Heart right ventricle (tissue), 16 donors: ENCODE data around the gene EQTN. TPM values are rescaled to one million over a fixed set of nuclear protein-coding genes. Genes with fewer than 3 reads are reported as not detected.

Source experiments
- ATAC-seq, 8 donors: fragments of 200-7000 bp; cut with Tn5 transposase; one replicate each; pipeline ENCODE4 v1.9.1; 2020; ENCODE audit warnings: mild to moderate bottlenecking in 8 of 8, moderate library complexity in 8 of 8, moderate number of reproducible peaks in 1 of 8
- DNase-seq, 2 donors: peaks; one replicate each; pipeline ENCODE4 v3.0.0-alpha.2; 2020
- H3K27ac ChIP-seq, 10 donors: fragments of 200-600 bp; sonication (generic) in 2 of 10; one replicate each; pipeline versions ENCODE4 v1.5.0 to v1.8.0; 2020 to 2022; ENCODE audit warnings: mild to moderate bottlenecking in 3 of 10
- H3K27me3 ChIP-seq, 7 donors: fragments of 200-600 bp; one replicate each; pipeline ENCODE4 v1.8.0; 2021 to 2022; ENCODE audit warnings: mild to moderate bottlenecking in 2 of 7
- H3K36me3 ChIP-seq, 9 donors: fragments of 200-600 bp; sonication (generic) in 1 of 9; one replicate each; pipeline versions ENCODE4 v1.5.0 to v1.8.0; 2020 to 2022; ENCODE audit warnings: mild to moderate bottlenecking in 2 of 9
- H3K4me1 ChIP-seq, 9 donors: fragments of 200-600 bp; sonication (generic) in 1 of 9; one replicate each; pipeline versions ENCODE4 v1.5.0 to v1.8.0; 2020 to 2022; ENCODE audit warnings: mild to moderate bottlenecking in 4 of 9
- H3K4me3 ChIP-seq, 10 donors: fragments of 200-600 bp; sonication (generic) in 2 of 10; one replicate each; pipeline versions ENCODE4 v1.5.0 to v1.8.0; 2020 to 2022; ENCODE audit warnings: mild to moderate bottlenecking in 7 of 10, moderate library complexity in 2 of 10
- H3K9me3 ChIP-seq, 11 donors: fragments of 200-600 bp in 10 of 11; sonication (generic) in 2 of 11; one replicate each; pipeline versions ENCODE4 v1.5.0 to v1.8.0; 2013 to 2022; ENCODE audit warnings: mild to moderate bottlenecking in 2 of 11, control low read depth in 1 of 11, moderate library complexity in 1 of 11
- WGBS, 2 donors: extraction: QIAGEN DNeasy Blood & Tissue Kit; methylation state at CpG; one replicate each; pipeline ENCODE4 v1.1.7; 2013; ENCODE audit warnings: inconsistent platforms in 1 of 2; 5-methylcytosine and 5-hydroxymethylcytosine counted together
- intact Hi-C, 10 donors: fragments of 100-400 bp; cut with DNase I; formaldehyde crosslinking; loops; one replicate each; pipeline versions ENCODE4 v1.11.1 to v1.14.2; 2022
- polyA plus RNA-seq, 2 donors: library from polyadenylated mRNA; stranded (reverse); fragments of 200-250 nt; gene quantifications; one replicate each; pipeline ENCODE4 v1.2.3, GENCODE V29; 2013
- total RNA-seq, 10 donors: library from RNA; stranded (reverse); fragmentation: NEBNext Ultra II Directional in 3 of 10; extraction: Animal tissue kit (Norgen Biotek cat#: 25700) in 3 of 10; gene quantifications; one replicate each; pipeline versions ENCODE4 v1.2.1 to v1.2.4, GENCODE V29; 2021 to 2023
- TF ChIP-seq, protein P1 (sequence below), 9 donors: fragments of 200-600 bp; sonication (generic) in 2 of 9; IDR thresholded peaks; one replicate each; pipeline versions ENCODE4 v1.5.0 to v1.8.0; 2021 to 2022; ENCODE audit warnings: antibody characterized with exemption in 9 of 9, mild to moderate bottlenecking in 5 of 9, moderate library complexity in 1 of 9
- donor health status: Arrhythmogenic right ventricular cardiomyopathy.
- donor health status: ischemic (EF 13 %, LVEDD 7.1; RV severe dilation, severe dysfunction).
- donor health status: healthy with polysubstance abuse.
- donor health status: DM: no; HTN: yes; CAD: no.
- donor health status: DM: no; HTN: no; CAD: no.
- donor health status: ischemic (EF 25% LVEDD 6.9; RV normal size, moderate dysfunction).
- donor health status: ischemic (EF 25% LVEDD 5.7; RV mildly dilated, moderate dysfunction).
- donor health status: healthy.
- donor health status: DM: yes; HTN: yes; CAD: no.
- donor health status: Ischemic cardiomyopathy.
- donor health status: ischemic (EF 35%, LVEDD 5.7; RV mildly dilated, moderate dysfunction).
- donor health status: nonischemic (EF 11% LVEDD 7.7; RV severe dilation, severe dysfunction).
- donor health status: DM: yes; HTN: yes; CAD: no.
- donor health status: PGD.
- donor health status: ischemic (EF 29% LVEDD 5.4; RV normal size, mild dysfunction).
- donor health status: nonischemic (EF 23%, LVEDD 6.1; RV moderate dilation, normal function).

Gene EQTN
- total and polyA plus RNA-seq, 12 donors, result not detected

- H3K27ac ChIP-seq, result peak overlapping the region in 1 of 10 donors; percentile 48
- no peak overlapping the region for H3K4me3 ChIP-seq
- intact Hi-C loops, result no loop called here
- H3K9me3 ChIP-seq, result no peaks in the 10 kb centered on the region
- DNase-seq (no peak), ATAC-seq (peak in 1 of 8 donors; percentile 64)
- 74 to 76% methylated on average over 2 of the region's 2 CpGs for WGBS, 2 donors
- H3K36me3 ChIP-seq, result no peaks in the 10 kb centered on the region
- H3K4me1 ChIP-seq, result peaks cover 0 to 12% (median 0%) of the 10 kb centered on the region in 9 donors
- TF ChIP-seq, protein P1, sequence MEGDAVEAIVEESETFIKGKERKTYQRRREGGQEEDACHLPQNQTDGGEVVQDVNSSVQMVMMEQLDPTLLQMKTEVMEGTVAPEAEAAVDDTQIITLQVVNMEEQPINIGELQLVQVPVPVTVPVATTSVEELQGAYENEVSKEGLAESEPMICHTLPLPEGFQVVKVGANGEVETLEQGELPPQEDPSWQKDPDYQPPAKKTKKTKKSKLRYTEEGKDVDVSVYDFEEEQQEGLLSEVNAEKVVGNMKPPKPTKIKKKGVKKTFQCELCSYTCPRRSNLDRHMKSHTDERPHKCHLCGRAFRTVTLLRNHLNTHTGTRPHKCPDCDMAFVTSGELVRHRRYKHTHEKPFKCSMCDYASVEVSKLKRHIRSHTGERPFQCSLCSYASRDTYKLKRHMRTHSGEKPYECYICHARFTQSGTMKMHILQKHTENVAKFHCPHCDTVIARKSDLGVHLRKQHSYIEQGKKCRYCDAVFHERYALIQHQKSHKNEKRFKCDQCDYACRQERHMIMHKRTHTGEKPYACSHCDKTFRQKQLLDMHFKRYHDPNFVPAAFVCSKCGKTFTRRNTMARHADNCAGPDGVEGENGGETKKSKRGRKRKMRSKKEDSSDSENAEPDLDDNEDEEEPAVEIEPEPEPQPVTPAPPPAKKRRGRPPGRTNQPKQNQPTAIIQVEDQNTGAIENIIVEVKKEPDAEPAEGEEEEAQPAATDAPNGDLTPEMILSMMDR (IDR thresholded peaks at IDR 0.05), result no peak
- no peaks in the 10 kb centered on the region for H3K27me3 ChIP-seq
Measured at GRCh38 chr9:27311184-27311583, 14.2 kb upstream of the EQTN start.

DNA sequence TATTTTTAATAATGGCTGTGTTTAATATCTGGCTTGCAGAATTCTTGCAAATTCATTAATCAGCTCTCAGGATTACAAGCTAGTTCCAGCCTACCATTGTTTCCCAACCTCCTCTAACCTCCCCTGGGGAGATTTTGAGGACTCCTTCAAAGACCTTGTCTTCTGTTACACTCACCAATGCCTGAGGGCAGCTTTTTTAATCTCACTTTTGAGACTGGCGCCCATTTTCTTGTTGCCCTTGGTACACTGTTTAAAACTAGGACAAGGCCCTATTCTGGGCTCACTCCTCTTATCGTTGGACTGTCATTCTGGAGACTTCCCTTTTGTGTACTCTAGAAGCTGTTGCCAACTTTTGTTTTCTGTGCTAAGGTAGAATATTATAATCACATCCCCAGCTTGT, 13.6 kb upstream of the EQTN start:
- H3K27me3 ChIP-seq, result no peaks in the 10 kb centered on the region
- WGBS, 2 donors, result 35 to 43% methylated on average over 2 of the region's 2 CpGs
- H3K27ac ChIP-seq, result peak overlapping the region in 1 of 10 donors; percentile 48
- intact Hi-C loops, result no loop called here
- no peaks in the 10 kb centered on the region for H3K36me3 ChIP-seq
- H3K4me1 ChIP-seq, result peaks cover 0 to 12% (median 0%) of the 10 kb centered on the region in 9 donors
- TF ChIP-seq, protein P1 (IDR thresholded peaks at IDR 0.05), result no peak
- no peak for DNase-seq
- peak in 3 of 8 donors; percentile 55 to 80 (median 77) for ATAC-seq
- H3K4me3 ChIP-seq, result no peak overlapping the region
- H3K9me3 ChIP-seq, result no peaks in the 10 kb centered on the region

DNA sequence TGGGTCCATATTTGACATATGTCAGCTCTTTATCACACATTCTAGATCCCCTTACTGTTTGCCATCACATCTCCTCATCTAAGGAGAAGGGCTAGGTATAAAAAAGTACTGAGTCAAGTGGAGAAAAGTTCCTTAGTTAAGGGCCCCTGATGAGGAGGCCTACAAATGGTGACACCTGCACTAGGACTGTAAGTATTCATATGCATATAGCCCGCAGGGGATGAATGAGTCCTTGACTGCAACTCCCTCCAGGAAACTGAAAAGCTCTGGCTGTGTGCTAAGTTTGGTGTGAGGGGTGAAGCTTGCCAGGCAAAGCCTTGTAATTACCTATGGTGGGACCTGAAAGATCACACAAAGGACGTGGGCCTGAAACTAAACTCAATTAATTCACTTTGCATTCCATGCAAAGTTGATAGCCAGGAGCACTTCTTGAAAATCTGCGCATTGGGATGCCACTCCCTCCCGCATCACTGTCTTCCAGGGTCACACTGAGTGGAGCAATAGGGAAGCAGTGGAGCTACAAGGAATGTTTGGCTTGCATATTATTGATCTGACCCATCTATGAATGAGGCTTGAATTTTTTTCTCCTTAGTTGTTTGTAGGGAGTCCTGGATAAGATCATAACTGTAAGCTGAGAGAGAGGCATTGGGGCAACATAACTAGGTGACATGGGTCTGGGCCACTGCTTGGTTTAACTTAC, 11.9 kb upstream of the EQTN start:
- Histone ChIP-seq H3K4me1 (peaks cover 0 to 12% (median 0%) of the 10 kb centered on the region in 9 donors), H3K36me3 (no peaks in the 10 kb centered on the region), H3K27ac (no peak overlapping the region), H3K27me3 (no peaks in the 10 kb centered on the region), H3K4me3 (no peak overlapping the region), H3K9me3 (no peaks in the 10 kb centered on the region)
- DNase-seq (no peak), ATAC-seq (no peak)
- TF ChIP-seq, protein P1 (IDR thresholded peaks at IDR 0.05), result no peak
- WGBS, 2 donors, result 78 to 85% methylated on average over 4 of the region's 4 CpGs
- intact Hi-C loops, result no loop called here

DNA sequence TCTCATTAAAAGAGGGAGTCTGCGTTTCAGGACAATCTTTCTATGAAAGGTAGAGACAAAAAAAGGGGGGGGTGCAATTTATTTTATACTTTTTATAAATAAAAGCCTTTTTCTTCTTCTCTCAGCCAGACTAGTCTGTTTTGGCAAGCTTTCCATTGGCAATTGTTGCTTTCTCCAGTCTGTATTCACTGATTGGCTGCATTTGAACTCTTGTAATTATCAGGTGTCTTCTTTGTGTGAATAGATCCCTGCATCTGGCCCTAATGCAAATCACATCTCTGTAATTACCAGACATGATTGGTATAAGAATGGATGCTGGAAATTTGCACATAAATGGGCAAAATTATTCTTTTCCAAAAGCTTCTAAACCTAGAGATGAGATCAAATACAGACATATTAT, 7.6 kb upstream of the EQTN start:
- WGBS, 2 donors, result 74 to 88% methylated on average over 1 of the region's 1 CpG
- ATAC-seq (no peak), DNase-seq (no peak)
- Histone ChIP-seq H3K36me3 (no peaks in the 10 kb centered on the region), H3K4me1 (no peaks in the 10 kb centered on the region), H3K27ac (no peak overlapping the region), H3K9me3 (no peaks in the 10 kb centered on the region), H3K4me3 (no peak overlapping the region), H3K27me3 (no peaks in the 10 kb centered on the region)
- TF ChIP-seq, protein P1 (IDR thresholded peaks at IDR 0.05), result no peak
- intact Hi-C loops, result no loop called here
